Activated CD4-positive, alpha-beta memory T cell treated with anti-CD3 and anti-CD28 coated beads for 36 hours (primary cell): ENCODE results near the gene MARCO. TPM values are rescaled to one million over a fixed set of nuclear protein-coding genes. Genes with fewer than 3 reads are reported as not detected.

Experiments
- CTCF ChIA-PET: fragments of 350-600 bp; sonication (Branson Sonifier 250); formaldehyde crosslinking; loops from one replicate; lab custom pipeline; 2021; ENCODE audit warnings: antibody characterized with exemption, inconsistent platforms; lab: Charles Lee
- POLR2A ChIA-PET: fragments of 350-600 bp; sonication (Branson Sonifier 250); formaldehyde crosslinking; loops from one replicate; lab custom pipeline; 2021; ENCODE audit warnings: antibody characterized with exemption; lab: Charles Lee
- DNase-seq: peaks from one replicate; pipeline ENCODE4 v3.0.0-alpha.2; 2020
- H3K27ac Mint-ChIP-seq: one replicate; pipeline ENCODE4 v1.8.0; 2021; ENCODE audit warnings: mixed read lengths
- H3K27me3 Mint-ChIP-seq: one replicate; pipeline ENCODE4 v1.8.0; 2021; ENCODE audit warnings: mixed read lengths
- H3K36me3 Mint-ChIP-seq: one replicate; pipeline ENCODE4 v1.8.0; 2021; ENCODE audit warnings: mixed read lengths
- H3K4me1 Mint-ChIP-seq: one replicate; pipeline ENCODE4 v1.8.0; 2021; ENCODE audit warnings: low read depth, mixed read lengths
- H3K4me3 Mint-ChIP-seq: one replicate; pipeline ENCODE4 v1.8.0; 2021; ENCODE audit warnings: mild to moderate bottlenecking, mixed read lengths
- H3K9me3 Mint-ChIP-seq: one replicate; pipeline ENCODE4 v1.8.0; 2021; ENCODE audit warnings: mixed read lengths
- intact Hi-C: fragments of 100-400 bp; cut with micrococcal nuclease; formaldehyde crosslinking; loops from one replicate; pipeline ENCODE4 v1.15.1; 2023
- total RNA-seq, 2 experiments: library from RNA; stranded (reverse); gene quantifications; one replicate each; pipeline ENCODE4 v1.2.3, GENCODE V29; 2021

Gene MARCO
- total RNA-seq, 2 experiments from 2014 or later, result not detected

- H3K9me3 Mint-ChIP-seq, result peaks cover 2% of the 10 kb centered on the region
- intact Hi-C loops, result no loop called here
- no peak overlapping the region for H3K27ac Mint-ChIP-seq
- no peak overlapping the region for H3K4me3 Mint-ChIP-seq
- POLR2A ChIA-PET, result no interaction called here
- H3K36me3 Mint-ChIP-seq, result no peaks in the 10 kb centered on the region
- H3K4me1 Mint-ChIP-seq, result no peaks in the 10 kb centered on the region
- no peak for DNase-seq
- CTCF ChIA-PET, result no interaction called here
- H3K27me3 Mint-ChIP-seq, result peaks cover 2% of the 10 kb centered on the region
Observed at GRCh38 chr2:118982039-118982438, 40.0 kb downstream of the MARCO start.

DNA sequence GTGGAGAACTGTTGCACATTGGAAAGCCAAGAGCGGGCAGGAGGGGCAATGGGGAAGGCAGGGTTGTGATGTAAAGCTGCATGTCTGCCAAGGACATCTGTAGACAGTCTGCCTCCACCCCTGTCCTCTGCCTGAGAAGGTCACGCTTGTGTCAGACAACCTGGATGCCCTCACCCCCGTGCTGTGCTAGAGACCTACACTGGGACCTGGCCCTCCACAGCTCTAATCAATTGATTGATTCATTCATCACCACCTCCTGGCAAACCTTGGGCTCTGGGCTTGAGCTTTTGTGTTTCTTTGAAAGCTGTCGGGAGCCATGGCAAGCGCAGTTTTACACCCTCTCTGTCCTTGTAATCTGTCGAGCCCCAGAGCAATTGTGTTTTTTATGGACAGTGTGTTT lies 41.1 kb downstream of the MARCO start:
- ChIA-PET POLR2A (no interaction called here), CTCF (interaction anchor here (0.9 kb wide), 1 partner anchor 99 kb away, joined by 3 read pairs; no protein-coding TSS in a partner anchor)
- intact Hi-C loops, result no loop called here
- Mint-ChIP-seq H3K4me3 (no peak overlapping the region), H3K4me1 (no peaks in the 10 kb centered on the region), H3K27ac (no peak overlapping the region), H3K9me3 (no peaks in the 10 kb centered on the region), H3K36me3 (no peaks in the 10 kb centered on the region), H3K27me3 (peaks cover 2% of the 10 kb centered on the region)
- no peak for DNase-seq

DNA sequence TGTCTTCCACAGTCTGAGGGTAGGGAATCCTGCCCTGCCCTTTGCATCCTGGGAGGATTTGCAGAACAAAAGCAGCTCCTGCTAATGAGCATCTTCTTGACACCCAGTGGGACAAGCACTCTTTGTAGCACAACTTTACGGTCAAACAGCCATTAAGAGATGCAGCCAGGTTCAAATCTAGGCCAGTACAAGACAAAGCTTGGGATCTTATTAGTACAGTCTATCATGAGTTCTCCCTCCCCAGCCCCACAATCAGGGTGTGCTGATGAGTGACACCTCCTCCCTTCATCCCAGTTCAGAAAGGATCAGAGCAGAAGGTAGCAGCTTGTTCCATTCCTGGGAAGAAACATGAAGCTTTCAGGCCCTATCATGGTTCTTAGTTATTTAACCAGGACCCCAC lies 41.9 kb downstream of the MARCO start:
- H3K27me3 Mint-ChIP-seq, result peaks cover 2% of the 10 kb centered on the region
- no peak overlapping the region for H3K4me3 Mint-ChIP-seq
- DNase-seq, result no peak
- no peak overlapping the region for H3K27ac Mint-ChIP-seq
- intact Hi-C loops, result no loop called here
- no peaks in the 10 kb centered on the region for H3K9me3 Mint-ChIP-seq
- H3K36me3 Mint-ChIP-seq, result no peaks in the 10 kb centered on the region
- ChIA-PET CTCF (interaction anchor here (0.9 kb wide), 1 partner anchor 100 kb away, joined by 3 read pairs; no protein-coding TSS in a partner anchor), POLR2A (no interaction called here)
- no peaks in the 10 kb centered on the region for H3K4me1 Mint-ChIP-seq

GRCh38 chr2:118986738-118987137 lies 44.7 kb downstream of the MARCO start:
- Mint-ChIP-seq H3K9me3 (no peaks in the 10 kb centered on the region), H3K4me3 (no peak overlapping the region), H3K27ac (no peak overlapping the region), H3K36me3 (no peaks in the 10 kb centered on the region), H3K4me1 (no peaks in the 10 kb centered on the region), H3K27me3 (peaks cover 2% of the 10 kb centered on the region)
- intact Hi-C loops, result no loop called here
- ChIA-PET POLR2A (no interaction called here), CTCF (no interaction called here)
- no peak for DNase-seq

- H3K36me3 Mint-ChIP-seq, result no peaks in the 10 kb centered on the region
- no peak for DNase-seq
- no peak overlapping the region for H3K27ac Mint-ChIP-seq
- ChIA-PET POLR2A (no interaction called here), CTCF (interaction anchor here (0.8 kb wide), 1 partner anchor 29 kb away, joined by 3 read pairs; no protein-coding TSS in a partner anchor)
- H3K4me3 Mint-ChIP-seq, result no peak overlapping the region
- no peaks in the 10 kb centered on the region for H3K9me3 Mint-ChIP-seq
- intact Hi-C loops, result no loop called here
- H3K4me1 Mint-ChIP-seq, result no peaks in the 10 kb centered on the region
- H3K27me3 Mint-ChIP-seq, result peaks cover 2% of the 10 kb centered on the region
Observed at GRCh38 chr2:118987886-118988285, 45.9 kb downstream of the MARCO start.

DNA sequence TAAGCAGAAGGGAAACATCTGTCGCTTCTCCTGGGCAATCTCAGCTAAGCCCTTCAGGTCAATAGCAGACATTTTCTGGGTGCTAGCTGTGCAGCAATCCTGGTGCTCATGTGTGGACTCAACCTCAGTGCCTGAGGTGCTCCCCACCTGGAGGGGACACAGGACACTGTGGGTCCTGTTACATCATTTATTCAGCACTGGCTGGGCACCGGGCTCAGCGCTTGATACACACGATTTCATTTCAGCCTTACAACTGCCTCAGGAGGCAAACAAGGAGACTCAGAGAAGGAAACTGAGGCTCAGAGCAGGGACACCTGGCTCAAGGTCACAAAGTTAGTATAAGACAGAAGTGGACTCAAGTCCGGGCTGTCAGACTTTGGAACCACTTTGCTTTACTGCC lies 46.7 kb downstream of the MARCO start:
- Mint-ChIP-seq H3K27me3 (no peaks in the 10 kb centered on the region), H3K27ac (no peak overlapping the region), H3K4me1 (no peaks in the 10 kb centered on the region), H3K4me3 (no peak overlapping the region), H3K36me3 (no peaks in the 10 kb centered on the region), H3K9me3 (no peaks in the 10 kb centered on the region)
- ChIA-PET POLR2A (no interaction called here), CTCF (no interaction called here)
- no peak for DNase-seq
- intact Hi-C loops, result no loop called here

- no peak overlapping the region for H3K4me3 Mint-ChIP-seq
- no peaks in the 10 kb centered on the region for H3K27me3 Mint-ChIP-seq
- H3K9me3 Mint-ChIP-seq, result no peaks in the 10 kb centered on the region
- H3K36me3 Mint-ChIP-seq, result no peaks in the 10 kb centered on the region
- intact Hi-C loops, result no loop called here
- no peak for DNase-seq
- CTCF ChIA-PET, result no interaction called here
- no peaks in the 10 kb centered on the region for H3K4me1 Mint-ChIP-seq
- H3K27ac Mint-ChIP-seq, result no peak overlapping the region
- POLR2A ChIA-PET, result no interaction called here
Observed at GRCh38 chr2:118989481-118989880, 47.5 kb downstream of the MARCO start.

- DNase-seq, result no peak
- ChIA-PET POLR2A (no interaction called here), CTCF (no interaction called here)
- Mint-ChIP-seq H3K36me3 (no peaks in the 10 kb centered on the region), H3K9me3 (no peaks in the 10 kb centered on the region), H3K27me3 (no peaks in the 10 kb centered on the region), H3K4me3 (no peak overlapping the region), H3K4me1 (no peaks in the 10 kb centered on the region), H3K27ac (no peak overlapping the region)
- intact Hi-C loops, result no loop called here
Observed at GRCh38 chr2:118990757-118991545, 49.0 kb downstream of the MARCO start.

DNA sequence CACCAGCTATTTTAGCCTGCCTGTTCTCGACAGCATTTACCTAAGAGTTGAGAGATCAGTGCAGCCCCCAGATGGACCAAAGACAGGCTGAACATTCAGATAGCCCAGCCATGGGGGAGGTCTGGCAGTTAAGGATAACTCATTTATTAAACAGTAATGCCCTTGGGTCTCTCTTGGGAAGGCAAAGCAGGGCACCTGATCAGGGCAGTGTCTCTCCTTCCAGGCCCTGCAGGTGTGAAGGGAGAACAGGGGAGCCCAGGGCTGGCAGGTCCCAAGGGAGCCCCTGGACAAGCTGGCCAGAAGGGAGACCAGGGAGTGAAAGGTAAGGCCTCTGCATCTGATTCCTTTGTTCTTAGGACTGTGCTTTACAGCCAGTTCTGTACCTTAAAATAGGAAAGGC lies 49.6 kb downstream of the MARCO start:
- Mint-ChIP-seq H3K36me3 (no peaks in the 10 kb centered on the region), H3K27me3 (no peaks in the 10 kb centered on the region), H3K4me1 (no peaks in the 10 kb centered on the region), H3K27ac (no peak overlapping the region), H3K9me3 (no peaks in the 10 kb centered on the region), H3K4me3 (no peak overlapping the region)
- ChIA-PET POLR2A (no interaction called here), CTCF (no interaction called here)
- intact Hi-C loops, result no loop called here
- no peak for DNase-seq

- no peaks in the 10 kb centered on the region for H3K27me3 Mint-ChIP-seq
- no peaks in the 10 kb centered on the region for H3K9me3 Mint-ChIP-seq
- no peak overlapping the region for H3K4me3 Mint-ChIP-seq
- POLR2A ChIA-PET, result no interaction called here
- H3K27ac Mint-ChIP-seq, result no peak overlapping the region
- intact Hi-C loops, result no loop called here
- H3K4me1 Mint-ChIP-seq, result no peaks in the 10 kb centered on the region
- H3K36me3 Mint-ChIP-seq, result no peaks in the 10 kb centered on the region
- CTCF ChIA-PET, result no interaction called here
- DNase-seq, result no peak
Observed at GRCh38 chr2:118992740-118993391, 50.9 kb downstream of the MARCO start.

DNA sequence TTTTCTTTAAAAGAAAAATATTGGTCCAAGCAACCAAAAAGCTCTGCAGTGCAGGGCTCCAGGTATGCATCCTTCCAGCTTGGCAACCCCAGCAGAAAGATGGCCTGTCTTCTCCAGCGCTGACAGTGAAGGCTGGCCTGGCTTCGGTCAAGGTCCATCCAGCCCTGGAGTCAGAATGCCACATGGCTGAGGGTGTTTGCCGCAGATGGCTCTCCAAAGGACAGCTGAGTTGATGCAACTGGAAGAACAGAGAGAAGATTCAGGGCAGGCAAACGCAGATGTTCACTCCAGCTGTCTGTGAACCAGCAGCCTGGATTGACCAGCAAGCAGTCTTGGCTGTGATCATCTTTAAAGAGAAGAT lies 51.4 kb downstream of the MARCO start:
- Mint-ChIP-seq H3K27ac (no peak overlapping the region), H3K4me1 (no peaks in the 10 kb centered on the region), H3K36me3 (no peaks in the 10 kb centered on the region), H3K9me3 (no peaks in the 10 kb centered on the region), H3K27me3 (no peaks in the 10 kb centered on the region), H3K4me3 (no peak overlapping the region)
- intact Hi-C loops, result no loop called here
- POLR2A ChIA-PET, result no interaction called here
- CTCF ChIA-PET, result no interaction called here
- no peak for DNase-seq

DNA sequence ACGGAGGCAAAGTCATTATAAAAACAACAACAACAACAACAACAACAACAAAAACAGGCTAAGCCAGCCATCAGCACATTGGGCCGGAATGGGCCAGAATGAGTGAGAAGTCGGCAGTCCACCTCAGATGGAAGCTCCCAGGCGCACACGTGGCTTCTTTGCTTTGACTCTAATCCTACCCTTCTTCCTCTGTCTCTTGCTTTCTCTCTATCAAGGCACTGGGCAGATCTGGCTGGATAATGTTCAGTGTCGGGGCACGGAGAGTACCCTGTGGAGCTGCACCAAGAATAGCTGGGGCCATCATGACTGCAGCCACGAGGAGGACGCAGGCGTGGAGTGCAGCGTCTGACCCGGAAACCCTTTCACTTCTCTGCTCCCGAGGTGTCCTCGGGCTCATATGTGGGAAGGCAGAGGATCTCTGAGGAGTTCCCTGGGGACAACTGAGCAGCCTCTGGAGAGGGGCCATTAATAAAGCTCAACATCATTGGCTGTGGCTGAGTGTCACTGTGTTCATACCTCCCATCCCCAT lies 52.2 kb downstream of the MARCO start:
- POLR2A ChIA-PET, result no interaction called here

More for the DNA sequence above, 52.2 kb downstream of the MARCO start:
- Mint-ChIP-seq H3K36me3 (no peaks in the 10 kb centered on the region), H3K9me3 (no peaks in the 10 kb centered on the region), H3K27me3 (no peaks in the 10 kb centered on the region), H3K27ac (no peak overlapping the region), H3K4me1 (no peaks in the 10 kb centered on the region), H3K4me3 (no peak overlapping the region)
- intact Hi-C loops, result no loop called here
- no peak for DNase-seq
- CTCF ChIA-PET, result no interaction called here
